ENCODE measurements around the gene SOCS3.

Gene SOCS3

GRCh38 chr17:78396441-78397337 is 36.8 kb upstream of the SOCS3 start:
- Mint-ChIP-seq H3K36me3 (ENCODE audit: low read depth) (peaks cover 98% of the 10 kb centered on the region), H3K27ac (peak overlapping the region; percentile 62), H3K9me3 (no peaks in the 10 kb centered on the region), H3K4me1 (ENCODE audit: low read depth) (peaks cover 27% of the 10 kb centered on the region), H3K27me3 (no peaks in the 10 kb centered on the region), H3K4me3 (no peak overlapping the region)
- DNase-seq: no peak

DNA sequence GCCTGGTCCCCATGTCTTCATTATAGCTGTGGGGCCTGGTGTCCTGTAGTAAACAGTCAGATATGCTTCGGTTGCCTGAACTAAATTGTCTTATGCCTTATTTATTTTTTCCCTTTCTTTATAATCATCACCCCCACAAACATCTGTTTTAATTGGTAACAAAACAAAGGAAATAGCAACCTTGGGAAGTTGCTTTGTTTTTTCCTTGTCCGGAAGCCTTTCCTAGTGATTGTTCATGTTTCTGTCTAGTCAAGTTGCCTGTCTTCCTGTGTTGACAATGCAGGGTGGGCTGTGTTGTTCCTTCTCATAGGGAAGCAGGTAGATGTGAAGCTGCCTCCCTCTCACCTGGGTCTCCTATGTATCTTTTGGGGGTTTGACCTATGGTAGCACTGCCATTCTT is 35.3 kb upstream of the SOCS3 start:
- Mint-ChIP-seq H3K27me3 (no peaks in the 10 kb centered on the region), H3K4me1 (ENCODE audit: low read depth) (peaks cover 40% of the 10 kb centered on the region), H3K27ac (peak overlapping the region; percentile 64), H3K9me3 (no peaks in the 10 kb centered on the region), H3K4me3 (no peak overlapping the region), H3K36me3 (ENCODE audit: low read depth) (peaks cover 97% of the 10 kb centered on the region)
- no peak for DNase-seq

DNA sequence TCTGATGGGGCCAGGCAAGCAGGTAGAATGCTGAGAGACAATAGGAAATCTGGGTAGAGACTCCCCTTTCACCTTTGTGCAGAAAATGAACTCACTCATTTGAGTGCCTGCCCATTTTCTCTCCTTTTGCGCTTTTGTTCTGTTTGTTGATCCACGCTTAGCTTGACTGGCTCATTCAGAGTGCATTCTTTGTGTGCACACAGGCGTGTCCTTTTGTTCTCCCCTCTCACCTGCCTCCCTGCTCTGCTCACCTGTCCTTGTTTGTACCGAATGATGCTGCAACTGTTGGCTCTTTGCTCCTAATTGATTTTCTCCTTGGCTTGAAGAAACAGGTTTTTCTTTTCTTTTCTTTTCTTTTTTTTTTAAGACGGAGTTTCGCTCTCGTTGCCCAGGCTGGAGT is 34.3 kb upstream of the SOCS3 start:
- DNase-seq: no peak
- peaks cover 97% of the 10 kb centered on the region for H3K36me3 Mint-ChIP-seq (ENCODE audit: low read depth)
- H3K27ac Mint-ChIP-seq: no peak overlapping the region
- H3K9me3 Mint-ChIP-seq: no peaks in the 10 kb centered on the region
- H3K27me3 Mint-ChIP-seq: no peaks in the 10 kb centered on the region
- peaks cover 49% of the 10 kb centered on the region for H3K4me1 Mint-ChIP-seq (ENCODE audit: low read depth)
- no peak overlapping the region for H3K4me3 Mint-ChIP-seq

DNA sequence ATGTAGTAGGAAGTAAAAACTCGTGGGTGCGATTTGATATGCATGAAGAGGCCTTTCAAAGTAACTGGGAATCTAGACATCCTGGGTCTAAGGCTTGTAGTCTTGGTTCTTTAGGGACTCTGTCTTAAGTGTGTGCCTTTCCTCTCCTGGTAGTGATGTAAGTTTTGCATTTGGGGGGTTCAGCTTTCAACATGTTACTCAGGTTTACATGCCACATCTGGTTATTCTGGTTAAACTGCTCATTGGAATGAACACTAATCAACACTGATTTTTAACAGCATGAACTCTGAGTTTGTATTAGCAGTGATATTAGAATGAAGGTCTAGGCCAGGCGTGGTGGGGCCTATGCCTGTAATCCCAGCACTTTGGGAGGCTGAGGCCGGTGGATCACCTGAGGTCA is 33.7 kb upstream of the SOCS3 start:
- peaks cover 55% of the 10 kb centered on the region for H3K4me1 Mint-ChIP-seq (ENCODE audit: low read depth)
- no peaks in the 10 kb centered on the region for H3K9me3 Mint-ChIP-seq
- H3K27me3 Mint-ChIP-seq: no peaks in the 10 kb centered on the region
- no peak for DNase-seq
- peaks cover 96% of the 10 kb centered on the region for H3K36me3 Mint-ChIP-seq (ENCODE audit: low read depth)
- H3K27ac Mint-ChIP-seq: peak overlapping the region; percentile 38
- H3K4me3 Mint-ChIP-seq: no peak overlapping the region

DNA sequence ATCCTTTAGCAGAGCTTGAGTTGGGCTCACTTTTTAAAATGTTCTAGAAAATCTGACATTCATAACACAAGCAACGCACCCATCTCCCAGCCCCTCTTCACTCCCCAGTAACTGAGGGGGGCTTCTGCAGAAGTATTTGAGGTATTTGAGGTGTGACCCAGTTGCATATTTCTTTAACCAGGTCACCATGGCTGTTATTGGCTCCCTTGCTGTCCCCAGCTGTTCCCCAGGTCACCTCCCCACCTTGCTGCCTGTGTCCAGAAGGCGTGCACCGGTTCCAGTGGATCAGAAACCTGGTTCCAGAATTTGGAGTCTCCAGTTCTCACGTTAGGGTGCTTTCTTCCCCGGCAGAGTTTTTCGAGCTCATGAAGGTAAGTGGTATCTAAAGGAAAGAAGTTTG is 32.4 kb upstream of the SOCS3 start:
- Mint-ChIP-seq H3K9me3 (no peaks in the 10 kb centered on the region), H3K4me1 (ENCODE audit: low read depth) (peaks cover 65% of the 10 kb centered on the region), H3K4me3 (no peak overlapping the region), H3K36me3 (ENCODE audit: low read depth) (peaks cover 95% of the 10 kb centered on the region), H3K27me3 (no peaks in the 10 kb centered on the region), H3K27ac (peak overlapping the region; percentile 100)
- no peak for DNase-seq

- peaks cover 70% of the 10 kb centered on the region for H3K4me1 Mint-ChIP-seq (ENCODE audit: low read depth)
- H3K27me3 Mint-ChIP-seq: no peaks in the 10 kb centered on the region
- peak overlapping the region; percentile 100 for H3K27ac Mint-ChIP-seq
- peaks cover 93% of the 10 kb centered on the region for H3K36me3 Mint-ChIP-seq (ENCODE audit: low read depth)
- H3K9me3 Mint-ChIP-seq: no peaks in the 10 kb centered on the region
- H3K4me3 Mint-ChIP-seq: no peak overlapping the region
- DNase-seq: no peak
Measured at GRCh38 chr17:78391843-78392242, 32.0 kb upstream of the SOCS3 start.

DNA sequence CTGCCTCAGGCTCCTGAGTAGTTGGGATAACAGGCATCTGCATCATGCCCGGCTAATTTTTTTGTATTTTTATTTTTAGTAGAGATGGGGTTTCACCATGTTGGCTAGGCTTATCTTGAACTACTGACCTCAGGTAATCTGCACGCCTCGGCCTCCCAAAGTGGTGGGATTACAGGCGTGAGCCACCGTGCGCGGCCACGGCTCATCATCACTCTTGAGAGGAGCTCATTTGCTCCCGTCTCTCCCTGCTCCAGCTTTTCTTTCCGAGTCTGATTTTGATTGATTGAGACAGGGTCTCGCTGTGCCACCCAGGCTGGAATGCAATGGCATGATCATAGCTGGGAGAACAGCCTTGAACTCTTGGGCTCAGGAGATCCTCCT is 31.2 kb upstream of the SOCS3 start:
- H3K27ac Mint-ChIP-seq: peak overlapping the region; percentile 100

DNA sequence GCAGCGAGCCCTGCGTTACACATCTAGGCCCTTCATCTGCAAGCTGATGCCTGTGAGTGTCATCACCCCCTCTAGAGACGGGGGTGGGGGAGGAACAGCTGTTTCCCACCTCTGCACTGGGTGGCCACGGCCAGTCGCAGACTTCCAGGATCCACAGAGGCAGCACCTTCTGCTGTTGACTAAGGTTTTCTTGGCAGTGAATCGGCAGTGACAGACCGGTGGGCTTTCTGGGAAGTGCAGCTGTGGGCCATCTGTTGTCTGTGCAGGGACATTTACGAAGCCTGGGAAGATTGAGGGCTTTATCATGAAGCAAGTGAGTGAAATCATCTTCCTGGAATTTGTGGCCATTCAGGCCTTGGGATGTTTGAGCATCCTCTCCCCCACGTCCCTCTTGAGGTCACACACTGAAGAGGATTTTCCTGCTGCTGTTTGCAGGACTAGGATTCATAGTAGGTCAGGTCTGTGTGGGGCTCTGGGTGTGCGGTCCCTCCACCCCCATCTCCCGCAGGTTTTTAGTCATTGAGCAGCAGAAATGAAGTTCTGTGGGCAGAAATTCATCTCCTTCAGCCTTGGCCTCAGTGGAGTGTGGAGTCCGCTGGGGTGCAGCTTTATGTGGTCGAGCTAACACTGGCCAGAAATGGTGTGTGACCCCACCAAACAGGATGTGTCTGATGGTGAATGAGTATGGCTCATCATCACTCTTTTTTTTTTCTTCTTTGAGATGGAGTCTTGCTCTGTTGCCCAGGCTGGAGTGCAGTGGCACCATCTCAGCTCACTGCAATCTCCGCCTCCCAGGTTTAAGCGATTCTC is 30.6 kb upstream of the SOCS3 start:
- Mint-ChIP-seq H3K4me3 (no peak overlapping the region), H3K36me3 (ENCODE audit: low read depth) (peaks cover 91% of the 10 kb centered on the region), H3K4me1 (ENCODE audit: low read depth) (peaks cover 83% of the 10 kb centered on the region), H3K27me3 (no peaks in the 10 kb centered on the region), H3K27ac (peak overlapping the region; percentile 100), H3K9me3 (no peaks in the 10 kb centered on the region)
- DNase-seq: no peak

More for the DNA sequence above, 31.2 kb upstream of the SOCS3 start:
- peaks cover 91% of the 10 kb centered on the region for H3K36me3 Mint-ChIP-seq (ENCODE audit: low read depth)
- DNase-seq: no peak
- H3K4me1 Mint-ChIP-seq (ENCODE audit: low read depth): peaks cover 78% of the 10 kb centered on the region
- H3K27me3 Mint-ChIP-seq: no peaks in the 10 kb centered on the region
- H3K4me3 Mint-ChIP-seq: no peak overlapping the region
- H3K9me3 Mint-ChIP-seq: no peaks in the 10 kb centered on the region

GRCh38 chr17:78387977-78388941 is 28.4 kb upstream of the SOCS3 start:
- Mint-ChIP-seq H3K27me3 (no peaks in the 10 kb centered on the region), H3K4me1 (ENCODE audit: low read depth) (peaks cover 92% of the 10 kb centered on the region), H3K27ac (peak overlapping the region; percentile 100), H3K4me3 (peak overlapping the region; percentile 56), H3K9me3 (no peaks in the 10 kb centered on the region), H3K36me3 (ENCODE audit: low read depth) (peaks cover 92% of the 10 kb centered on the region)
- DNase-seq: no peak

DNA sequence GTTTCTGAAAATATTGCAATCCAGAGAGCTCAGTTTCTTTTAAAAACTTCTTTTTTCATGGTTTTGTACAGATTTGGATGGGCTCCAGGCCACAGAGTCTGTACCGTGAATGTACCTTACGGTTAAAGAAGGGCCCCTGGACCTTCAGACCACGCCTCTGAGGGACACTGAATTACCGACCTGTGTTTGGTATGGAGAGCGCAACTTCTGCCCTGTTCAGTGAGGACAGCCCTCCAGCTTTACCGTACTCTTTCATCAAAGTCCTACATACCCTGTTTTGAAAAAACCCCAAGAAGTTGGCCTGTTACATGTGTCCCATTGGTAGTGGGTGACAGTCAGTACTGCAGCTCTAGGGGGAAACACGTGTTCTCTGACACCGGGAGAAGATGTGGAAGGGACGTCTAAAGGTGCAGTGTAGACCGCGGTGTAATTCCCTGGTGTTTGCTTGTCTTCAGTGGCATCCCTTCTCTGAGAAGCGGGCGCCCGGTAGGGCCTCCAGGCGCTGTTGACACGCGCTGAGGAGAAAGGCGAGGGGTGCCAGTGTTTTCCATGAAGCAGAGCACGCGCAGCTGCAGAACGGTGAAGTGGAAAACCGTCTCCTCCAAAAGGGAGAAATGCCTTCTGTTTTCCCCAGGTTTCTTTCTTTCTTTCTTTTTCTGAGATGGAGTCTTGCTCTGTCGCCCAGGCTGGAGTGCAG is 24.8 kb upstream of the SOCS3 start:
- peaks cover 95% of the 10 kb centered on the region for H3K4me1 Mint-ChIP-seq (ENCODE audit: low read depth)
- peaks cover 88% of the 10 kb centered on the region for H3K36me3 Mint-ChIP-seq (ENCODE audit: low read depth)
- H3K27ac Mint-ChIP-seq: peak overlapping the region; percentile 100
- H3K9me3 Mint-ChIP-seq: no peaks in the 10 kb centered on the region
- DNase-seq: peak; percentile 52
- no peaks in the 10 kb centered on the region for H3K27me3 Mint-ChIP-seq
- peak overlapping the region; percentile 98 for H3K4me3 Mint-ChIP-seq

DNA sequence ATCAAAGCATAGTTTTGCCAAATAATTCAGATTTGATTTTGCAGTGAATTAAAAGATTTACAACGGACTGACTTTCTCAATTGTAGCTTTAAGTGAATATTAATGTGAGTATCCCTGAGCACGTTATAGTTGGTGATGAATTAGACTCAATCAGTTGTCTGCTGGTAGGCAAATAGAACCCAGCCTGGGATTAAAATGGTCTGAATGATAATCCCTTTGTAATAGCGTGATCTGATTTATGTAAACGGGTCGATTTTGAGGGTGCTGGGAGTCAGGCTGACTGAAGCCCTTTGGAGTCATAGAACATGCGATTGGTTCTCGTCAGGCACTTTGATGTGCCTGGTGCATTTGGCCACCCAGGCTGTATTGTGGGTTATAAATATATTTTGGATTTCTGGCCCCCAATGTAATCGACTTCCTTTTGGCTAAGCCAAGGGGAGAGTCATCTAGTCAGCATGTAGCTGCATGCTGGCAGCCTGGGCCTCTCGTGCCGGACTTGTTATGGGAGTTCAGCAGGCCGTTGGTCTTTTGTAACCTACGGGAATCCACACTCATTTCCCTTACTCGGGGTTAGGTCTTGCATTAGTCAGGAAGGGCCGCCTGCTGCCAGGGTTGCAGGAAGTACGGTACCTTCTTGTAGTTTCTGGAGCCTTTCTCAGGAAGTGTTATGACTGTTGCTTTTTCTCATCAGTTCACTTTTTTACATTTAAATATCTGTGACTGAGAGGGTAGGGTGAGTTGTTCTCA is 24.0 kb upstream of the SOCS3 start:
- peak; percentile 75 for DNase-seq
- Mint-ChIP-seq H3K4me3 (peak overlapping the region; percentile 98), H3K36me3 (ENCODE audit: low read depth) (peaks cover 88% of the 10 kb centered on the region), H3K27ac (peak overlapping the region; percentile 100), H3K9me3 (no peaks in the 10 kb centered on the region), H3K27me3 (no peaks in the 10 kb centered on the region), H3K4me1 (ENCODE audit: low read depth) (peaks cover 94% of the 10 kb centered on the region)

DNA sequence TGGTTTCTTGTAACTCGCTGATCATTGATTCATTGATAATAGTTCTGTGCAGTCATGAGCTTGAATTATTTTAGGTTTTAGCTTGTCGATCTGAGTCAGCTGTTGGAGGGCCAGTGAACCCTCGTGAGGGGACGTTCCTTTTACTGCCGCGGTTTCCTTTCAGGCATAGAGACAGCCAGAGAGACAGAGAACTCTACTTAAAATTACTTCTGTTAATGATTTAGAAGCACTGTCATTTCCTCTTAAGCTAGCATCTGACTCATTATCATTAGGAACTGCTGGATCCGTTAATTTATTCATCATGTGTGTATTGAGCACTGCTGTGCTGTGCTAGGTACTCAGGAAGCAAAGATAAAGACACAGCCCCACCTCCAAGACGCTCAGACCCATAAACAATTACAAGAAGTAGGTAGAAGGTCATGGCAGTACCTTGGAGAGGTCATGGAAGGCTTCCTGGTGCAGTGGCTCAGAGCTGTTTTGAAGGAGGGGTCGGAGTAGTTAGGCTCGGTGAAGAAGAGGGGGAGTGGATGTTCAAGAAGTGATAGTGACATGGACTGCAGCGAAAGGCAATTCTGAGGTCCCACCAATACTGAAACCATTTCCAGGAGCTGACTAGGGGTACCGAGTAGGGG is 21.8 kb upstream of the SOCS3 start:
- Mint-ChIP-seq H3K9me3 (no peaks in the 10 kb centered on the region), H3K27me3 (no peaks in the 10 kb centered on the region), H3K4me1 (ENCODE audit: low read depth) (peaks cover 85% of the 10 kb centered on the region), H3K27ac (peak overlapping the region; percentile 100), H3K4me3 (peak overlapping the region; percentile 98), H3K36me3 (ENCODE audit: low read depth) (peaks cover 71% of the 10 kb centered on the region)
- DNase-seq: peak; percentile 57

DNA sequence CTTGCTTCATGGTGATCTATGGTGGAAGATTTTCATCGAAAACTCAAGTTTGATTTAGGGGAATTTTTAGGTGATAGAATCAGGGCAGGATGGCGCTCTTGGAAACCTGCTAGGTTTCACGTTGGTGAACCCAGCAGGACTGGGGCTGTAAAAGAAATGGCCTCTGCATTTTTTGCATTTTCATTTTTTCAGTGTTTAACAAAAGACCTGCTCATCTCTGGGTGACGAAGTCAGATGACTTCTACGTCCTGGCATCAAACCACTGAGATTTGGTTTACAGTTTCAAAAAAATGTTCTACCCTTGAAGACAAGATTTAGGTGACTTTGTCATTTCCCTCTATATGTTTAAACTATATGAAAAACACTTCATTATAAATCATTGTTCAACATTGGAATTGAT is 20.5 kb upstream of the SOCS3 start:
- Mint-ChIP-seq H3K9me3 (no peaks in the 10 kb centered on the region), H3K27me3 (no peaks in the 10 kb centered on the region), H3K4me1 (ENCODE audit: low read depth) (peaks cover 84% of the 10 kb centered on the region), H3K36me3 (ENCODE audit: low read depth) (peaks cover 59% of the 10 kb centered on the region), H3K4me3 (peak overlapping the region; percentile 98), H3K27ac (peak overlapping the region; percentile 100)
- no peak for DNase-seq

Data from activated T-cell treated with anti-CD3 and anti-CD28 coated beads, Interleukin-2, amount 50 U/mL, for 24 hours (primary cell).